GM21717 (cell line): ENCODE data around the gene CPNE7.
"Not testable (repeated sequence)": the region's sequence is repeated elsewhere in the genome, so short reads cannot be mapped to it uniquely, and the experiment has no call there.

Experiments used
- ATAC-seq: cut with Tn5 transposase; IDR thresholded peaks from one replicate; pipeline ENCODE4 v1.9.1; 2021; ENCODE audit warnings: mild to moderate bottlenecking, moderate library complexity; ENCODE audit not compliant: unreplicated experiment

Gene CPNE7

GRCh38 chr16:89621136-89621697, 45.7 kb downstream of the CPNE7 start:
- ATAC-seq, result no peak

GRCh38 chr16:89621698-89622409, 46.3 kb downstream of the CPNE7 start:
- no peak for ATAC-seq

GRCh38 chr16:89623511-89624261, 48.1 kb downstream of the CPNE7 start:
- no peak for ATAC-seq

- ATAC-seq, result no peak
Observed at GRCh38 chr16:89624777-89625761, 49.5 kb downstream of the CPNE7 start.

DNA sequence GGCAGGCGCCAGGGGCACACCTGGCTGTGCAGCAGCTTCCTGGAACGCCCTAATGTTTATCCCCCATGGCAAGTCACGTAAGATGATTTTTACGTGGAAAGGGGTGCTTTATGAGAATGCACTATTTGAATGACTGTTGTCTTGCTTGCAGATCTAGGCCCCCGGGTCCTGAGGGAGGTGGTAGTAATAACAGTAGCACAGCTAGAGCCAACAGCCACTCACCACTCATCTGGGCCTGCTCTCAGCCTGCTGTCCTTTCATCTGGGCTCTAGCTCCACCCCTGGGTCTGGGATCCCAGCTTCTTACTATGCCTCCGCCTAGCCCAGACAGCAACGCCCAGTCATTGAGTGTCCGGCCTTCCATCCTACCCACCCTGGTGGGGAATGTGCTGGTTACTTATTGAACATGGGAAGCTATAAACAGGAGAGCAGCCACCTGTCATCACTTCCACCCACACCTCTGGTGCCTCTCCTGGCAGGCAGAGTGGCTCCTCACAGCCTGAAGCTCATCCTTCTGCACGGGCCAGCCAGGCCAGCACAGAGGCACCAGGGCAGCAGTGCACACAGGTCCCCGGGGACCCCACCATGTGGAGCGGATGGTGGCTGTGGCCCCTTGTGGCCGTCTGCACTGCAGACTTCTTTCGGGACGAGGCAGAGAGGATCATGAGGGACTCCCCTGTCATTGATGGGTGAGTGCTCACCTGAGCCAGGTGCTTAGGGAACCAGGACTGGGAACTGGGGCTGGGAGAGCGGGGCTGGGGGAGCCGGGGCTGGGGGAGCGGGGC, 54.5 kb downstream of the CPNE7 start:
- no peak for ATAC-seq

- no peak for ATAC-seq
Observed at GRCh38 chr16:89633064-89633631, 57.6 kb downstream of the CPNE7 start.

- not testable (repeated sequence) for ATAC-seq
Observed at GRCh38 chr16:89634463-89635385, 59.2 kb downstream of the CPNE7 start.

GRCh38 chr16:89636663-89637062, 61.1 kb downstream of the CPNE7 start:
- ATAC-seq, result no peak

DNA sequence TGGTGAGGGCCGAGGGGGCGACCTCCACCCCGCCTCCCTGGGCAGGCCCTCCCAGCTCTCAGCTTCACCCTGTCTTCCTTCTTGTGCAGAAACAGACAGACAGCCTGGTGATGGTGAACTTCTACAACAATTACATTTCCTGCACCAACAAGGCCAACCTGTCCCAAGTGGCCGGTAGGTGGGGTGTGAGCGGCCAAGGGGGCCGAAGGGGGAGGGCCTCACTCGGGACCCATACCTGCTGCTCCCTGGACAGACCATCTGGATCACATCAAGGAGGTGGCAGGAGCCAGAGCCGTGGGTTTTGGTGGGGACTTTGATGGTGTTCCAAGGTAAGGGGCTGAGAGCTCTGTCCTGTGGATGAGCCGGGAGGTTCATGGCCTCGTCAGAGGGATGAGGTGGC, 61.8 kb downstream of the CPNE7 start:
- ATAC-seq, result no peak

- no peak for ATAC-seq
Observed at GRCh38 chr16:89638455-89638854, 62.9 kb downstream of the CPNE7 start.

- no peak for ATAC-seq
Observed at GRCh38 chr16:89639385-89639784, 63.8 kb downstream of the CPNE7 start.

DNA sequence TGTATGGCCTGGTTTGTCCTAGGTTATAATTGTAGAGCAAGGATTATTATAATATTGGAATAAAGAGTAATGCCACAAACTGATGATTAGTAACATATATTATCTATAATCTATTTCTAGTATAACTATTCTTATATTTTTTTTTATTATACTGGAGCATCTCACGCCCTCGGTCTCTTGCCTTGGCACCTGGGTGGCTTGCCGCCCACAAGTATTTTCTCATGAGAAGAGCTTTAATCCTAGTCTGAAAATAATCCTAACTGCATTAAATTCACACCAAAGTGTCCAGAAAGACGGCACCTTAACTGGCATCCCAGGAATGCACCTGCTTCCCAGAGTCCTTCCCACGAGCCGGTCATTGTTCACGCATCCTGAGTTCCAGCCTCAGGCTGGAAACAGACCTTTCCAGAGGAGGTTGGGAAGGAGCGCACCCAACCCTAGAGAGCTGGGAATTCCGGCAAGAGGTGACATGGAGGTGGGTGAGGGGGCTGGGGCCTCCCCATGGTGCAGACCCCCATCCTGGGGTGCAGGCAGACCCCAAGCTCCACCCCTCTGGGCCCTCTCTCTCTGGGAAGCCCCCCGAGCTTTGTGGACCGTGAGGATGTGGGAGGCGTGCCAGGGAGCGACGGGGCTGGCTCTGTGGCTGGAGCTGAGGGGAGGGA, 66.0 kb downstream of the CPNE7 start:
- no peak for ATAC-seq

DNA sequence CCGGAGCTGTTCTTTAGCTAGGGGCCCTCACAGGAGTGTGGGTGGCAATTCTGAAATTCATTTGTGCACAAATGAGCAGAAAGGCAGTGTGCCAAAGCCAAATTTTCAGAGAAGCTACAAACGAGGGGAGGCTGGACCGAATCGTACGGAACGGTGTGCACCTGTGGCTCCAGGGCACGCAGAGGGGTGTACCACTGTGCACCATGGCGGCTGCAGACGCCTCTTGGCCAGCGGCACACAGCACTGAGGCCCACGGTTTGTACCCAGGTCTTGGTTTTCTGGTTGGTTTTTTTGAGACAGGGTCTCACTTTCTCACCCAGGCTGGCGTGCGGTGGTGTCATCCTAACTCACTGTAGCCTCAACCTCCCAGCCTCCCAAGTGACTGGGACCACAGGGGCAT, 67.0 kb downstream of the CPNE7 start:
- ATAC-seq, result no peak

DNA sequence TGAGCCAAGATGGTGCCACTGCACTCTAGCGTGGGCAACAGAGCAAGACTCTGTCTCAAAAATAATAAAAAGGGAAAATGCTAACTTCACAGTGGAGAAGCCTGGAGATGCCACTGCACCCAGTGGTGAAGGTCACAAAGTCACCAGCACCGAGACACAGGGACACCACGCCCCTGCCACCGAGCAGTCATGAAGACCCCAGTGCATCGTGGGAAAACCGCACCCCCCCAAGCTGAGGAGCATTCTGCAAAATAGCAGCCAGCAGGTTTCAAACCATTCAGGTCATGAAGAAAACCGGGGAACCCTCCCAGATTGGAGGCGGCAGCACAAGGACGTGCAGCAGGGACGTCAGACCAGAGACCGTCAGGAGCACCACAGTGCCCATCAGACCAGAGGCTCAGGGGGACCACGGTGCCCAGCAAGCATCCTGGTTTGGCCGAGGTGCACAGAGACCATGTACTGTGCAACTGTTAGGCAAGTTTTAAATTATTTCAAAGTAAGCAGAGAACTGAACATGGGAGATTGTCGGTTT, 68.3 kb downstream of the CPNE7 start:
- ATAC-seq, result no peak

- ATAC-seq, result no peak
Observed at GRCh38 chr16:89645122-89645521, 69.6 kb downstream of the CPNE7 start.

DNA sequence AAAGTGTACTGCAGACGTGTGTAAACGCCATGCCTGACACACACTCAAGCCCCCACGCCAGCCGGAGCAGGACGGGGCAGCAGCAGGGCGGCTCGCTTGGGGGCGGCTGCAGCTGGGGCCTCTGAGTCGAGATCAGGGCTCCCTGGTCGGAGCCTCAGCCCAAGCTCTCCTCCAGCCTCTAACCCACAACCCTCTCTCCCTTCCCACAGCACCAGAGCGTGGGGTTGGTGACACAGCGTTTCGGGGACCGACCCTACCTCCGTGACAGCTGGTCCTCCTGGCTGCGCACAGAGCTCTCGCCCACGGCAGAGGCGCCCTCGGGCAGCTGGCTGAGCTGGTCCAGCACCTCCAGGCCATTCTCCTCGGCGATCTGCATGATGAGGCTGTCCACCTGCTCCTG, 70.7 kb downstream of the CPNE7 start:
- no peak for ATAC-seq
